Kidney epithelial cell (primary cell): ENCODE data around the gene TMPRSS13. TPM values are rescaled to one million over a fixed set of nuclear protein-coding genes. Genes with fewer than 3 reads are reported as not detected.

ENCODE experiments used
- DNase-seq: peaks from one replicate; pipeline ENCODE4 v3.0.0-alpha.2; 2010; ENCODE audit warnings: low read depth
- H3K27me3 ChIP-seq: 2 replicates; pipeline ENCODE4 v1.6.0; 2011; ENCODE audit warnings: low read length; ENCODE audit not compliant: control insufficient read depth, insufficient read depth
- H3K36me3 ChIP-seq: 2 replicates; pipeline ENCODE4 v1.5.1; 2011; ENCODE audit warnings: low read length; ENCODE audit not compliant: control insufficient read depth, insufficient read depth
- H3K4me3 ChIP-seq: 2 replicates; pipeline ENCODE4 v1.5.1; 2011; ENCODE audit warnings: low read depth, mild to moderate bottlenecking, control low read depth, low read length
- total RNA-seq: library from RNA; depleted of rRNA; stranded (reverse); fragments of >200 nt; gene quantifications from 2 replicates; pipeline ENCODE4 v1.2.3, GENCODE V29; 2015
- TF ChIP-seq, protein P1 (sequence below): IDR thresholded peaks from 2 replicates; pipeline ENCODE4 v1.5.1; 2011; ENCODE audit warnings: mild to moderate bottlenecking, moderate library complexity, low read length, control low read depth, inconsistent platforms; ENCODE audit not compliant: insufficient read depth, poor library complexity, severe bottlenecking

The TMPRSS13 gene
- total RNA-seq, 1 donor from 2014 or later: not detected

DNA sequence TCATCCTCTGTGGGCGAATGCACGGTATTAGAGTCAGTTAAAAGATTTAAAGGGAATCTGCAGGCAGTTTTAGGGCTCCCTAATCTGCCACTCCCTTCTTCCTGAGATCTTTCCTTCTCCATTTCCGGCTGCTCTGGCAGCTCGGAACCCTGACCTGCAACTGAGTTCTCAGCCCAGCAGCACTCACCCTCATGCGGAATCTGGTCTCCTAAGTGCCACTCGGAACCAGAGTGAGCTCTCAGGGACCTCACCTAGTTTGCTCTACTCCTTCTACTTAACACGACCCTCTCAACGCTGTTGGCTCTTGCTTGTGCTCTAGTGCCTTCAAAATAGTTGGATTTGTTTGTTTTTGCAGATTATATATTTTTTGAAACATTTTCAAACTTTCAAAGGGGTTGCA is 37.7 kb upstream of the TMPRSS13 start:
- no peak for DNase-seq
- no peak overlapping the region for H3K4me3 ChIP-seq
- TF ChIP-seq, protein P1, sequence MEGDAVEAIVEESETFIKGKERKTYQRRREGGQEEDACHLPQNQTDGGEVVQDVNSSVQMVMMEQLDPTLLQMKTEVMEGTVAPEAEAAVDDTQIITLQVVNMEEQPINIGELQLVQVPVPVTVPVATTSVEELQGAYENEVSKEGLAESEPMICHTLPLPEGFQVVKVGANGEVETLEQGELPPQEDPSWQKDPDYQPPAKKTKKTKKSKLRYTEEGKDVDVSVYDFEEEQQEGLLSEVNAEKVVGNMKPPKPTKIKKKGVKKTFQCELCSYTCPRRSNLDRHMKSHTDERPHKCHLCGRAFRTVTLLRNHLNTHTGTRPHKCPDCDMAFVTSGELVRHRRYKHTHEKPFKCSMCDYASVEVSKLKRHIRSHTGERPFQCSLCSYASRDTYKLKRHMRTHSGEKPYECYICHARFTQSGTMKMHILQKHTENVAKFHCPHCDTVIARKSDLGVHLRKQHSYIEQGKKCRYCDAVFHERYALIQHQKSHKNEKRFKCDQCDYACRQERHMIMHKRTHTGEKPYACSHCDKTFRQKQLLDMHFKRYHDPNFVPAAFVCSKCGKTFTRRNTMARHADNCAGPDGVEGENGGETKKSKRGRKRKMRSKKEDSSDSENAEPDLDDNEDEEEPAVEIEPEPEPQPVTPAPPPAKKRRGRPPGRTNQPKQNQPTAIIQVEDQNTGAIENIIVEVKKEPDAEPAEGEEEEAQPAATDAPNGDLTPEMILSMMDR: no peak
- no peaks in the 10 kb centered on the region for H3K36me3 ChIP-seq
- no peaks in the 10 kb centered on the region for H3K27me3 ChIP-seq

DNA sequence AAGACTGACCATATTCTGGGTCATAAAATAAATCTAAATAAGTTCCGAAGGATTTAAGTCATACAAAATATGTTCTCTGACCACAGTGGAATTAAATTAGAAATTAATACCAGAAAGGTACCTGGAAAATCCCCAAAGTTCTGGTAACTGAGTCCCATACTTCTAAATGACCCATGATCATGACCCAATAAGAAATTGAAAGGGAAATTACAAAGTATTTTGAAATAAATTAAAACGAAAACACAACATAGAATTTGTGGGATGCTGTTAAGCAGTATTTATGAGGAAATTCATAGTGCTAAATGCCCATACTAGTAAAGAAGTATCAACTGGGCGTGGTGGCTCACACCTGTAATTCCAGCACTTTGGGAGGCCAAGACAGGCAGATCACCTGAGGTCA is 33.6 kb upstream of the TMPRSS13 start:
- Histone ChIP-seq H3K27me3 (no peaks in the 10 kb centered on the region), H3K4me3 (no peak overlapping the region), H3K36me3 (no peaks in the 10 kb centered on the region)
- no peak for DNase-seq
- TF ChIP-seq, protein P1: no peak

DNA sequence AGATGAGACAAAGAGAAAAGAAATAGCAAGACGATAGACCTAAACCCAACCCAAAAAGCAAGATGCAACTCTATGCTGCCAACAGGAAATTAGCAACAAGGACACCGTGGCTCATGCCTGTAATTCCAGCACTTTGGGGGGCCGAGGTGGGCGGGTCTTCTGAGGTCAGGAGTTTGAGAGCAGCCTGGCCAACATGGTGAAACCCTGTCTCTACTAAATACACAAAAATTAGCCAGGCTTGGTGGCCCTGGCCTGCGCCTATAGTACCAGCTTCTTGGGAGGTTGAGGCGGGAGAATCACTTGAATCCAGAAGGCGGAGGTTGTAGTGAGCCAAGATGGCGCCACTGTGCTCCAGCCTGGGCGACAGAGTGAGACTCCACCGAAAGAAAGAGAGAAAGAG is 32.7 kb upstream of the TMPRSS13 start:
- H3K36me3 ChIP-seq: no peaks in the 10 kb centered on the region
- H3K4me3 ChIP-seq: no peak overlapping the region
- DNase-seq: no peak
- TF ChIP-seq, protein P1: no peak
- H3K27me3 ChIP-seq: no peaks in the 10 kb centered on the region

DNA sequence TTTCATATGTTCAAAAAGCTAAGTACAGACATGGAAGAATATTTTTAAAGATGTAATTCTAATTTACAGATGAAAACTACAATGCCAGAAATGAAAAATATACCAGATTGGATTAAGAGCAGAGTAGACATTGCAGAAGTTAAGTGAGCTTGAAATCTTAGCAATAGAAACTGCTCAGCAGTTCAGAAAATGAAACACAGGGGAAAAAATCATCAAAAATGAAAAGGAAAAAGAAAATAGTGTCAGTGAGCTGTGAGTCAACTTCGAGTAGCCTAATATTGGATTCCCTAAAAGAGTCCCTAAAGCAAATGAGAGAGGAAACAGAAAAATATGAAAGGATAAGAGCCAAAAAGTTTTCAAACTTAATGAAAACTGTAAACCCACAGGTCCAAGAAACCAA is 31.2 kb upstream of the TMPRSS13 start:
- H3K4me3 ChIP-seq: no peak overlapping the region
- H3K36me3 ChIP-seq: no peaks in the 10 kb centered on the region
- H3K27me3 ChIP-seq: no peaks in the 10 kb centered on the region
- no peak for DNase-seq
- TF ChIP-seq, protein P1: no peak

DNA sequence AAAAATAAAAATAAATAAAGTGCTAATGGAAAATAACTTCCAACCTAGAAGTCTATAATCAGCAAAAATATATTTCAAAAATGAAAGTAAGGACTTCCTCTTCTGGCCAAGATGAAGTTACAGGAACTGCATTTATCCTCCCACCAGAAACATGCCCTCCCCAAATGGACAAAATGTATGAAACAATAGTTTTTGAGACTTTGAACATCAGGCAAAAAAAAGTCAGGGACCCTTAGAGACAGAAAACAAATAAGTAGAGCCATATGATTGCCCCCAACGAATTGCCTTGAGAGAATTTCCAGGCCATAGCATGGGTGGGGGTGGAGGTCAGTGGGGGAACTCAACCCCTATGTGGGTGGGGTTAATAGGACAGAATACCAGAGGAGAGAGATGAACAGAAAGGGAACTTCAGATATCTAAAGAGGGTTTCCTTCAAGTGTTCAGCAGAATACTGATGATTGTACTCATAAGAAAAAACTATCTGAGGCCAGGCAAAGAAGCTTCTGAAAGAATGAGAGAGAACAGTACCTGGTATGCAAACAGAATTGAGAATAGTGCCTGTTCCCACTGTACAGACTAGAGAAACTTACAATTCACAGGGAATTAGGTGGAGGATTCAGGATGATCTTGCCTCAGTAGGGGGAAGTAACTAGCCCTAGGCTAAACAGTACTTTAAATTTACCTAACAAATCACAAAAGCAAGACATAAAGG is 30.4 kb upstream of the TMPRSS13 start:
- Histone ChIP-seq H3K27me3 (no peaks in the 10 kb centered on the region), H3K4me3 (no peak overlapping the region), H3K36me3 (no peaks in the 10 kb centered on the region)
- DNase-seq: no peak
- TF ChIP-seq, protein P1: no peak

DNA sequence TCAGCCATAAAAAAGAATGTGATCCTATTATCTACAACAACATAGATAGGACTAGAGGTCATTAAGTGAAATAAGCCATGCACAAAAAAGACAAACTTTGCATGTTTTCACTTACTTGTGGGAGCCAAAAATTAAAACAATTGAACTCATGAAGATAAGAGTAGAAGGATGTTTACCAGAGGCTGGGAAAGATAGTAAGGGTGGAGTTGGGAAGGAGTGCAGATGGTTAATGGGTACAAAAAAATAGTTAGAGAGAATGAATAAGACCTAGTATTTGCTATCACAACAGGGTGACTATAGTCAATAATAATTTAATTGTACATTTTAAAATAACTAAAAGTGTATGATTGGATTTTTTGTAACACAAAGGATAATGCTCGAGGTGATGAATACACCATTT is 29.7 kb upstream of the TMPRSS13 start:
- Histone ChIP-seq H3K4me3 (no peak overlapping the region), H3K27me3 (no peaks in the 10 kb centered on the region), H3K36me3 (no peaks in the 10 kb centered on the region)
- TF ChIP-seq, protein P1: no peak
- DNase-seq: no peak
